H1 (cell line): Measurements from ENCODE around the gene KCNH6.

Experiments
- CEBPB ChIP-seq: IDR thresholded peaks from 2 replicates; pipeline ENCODE4 v1.6.1; 2012; ENCODE audit warnings: low read depth, low read length
- EZH2 ChIP-seq: fragments of 200-600 bp; sonication (generic); IDR thresholded peaks from 2 replicates; pipeline ENCODE4 v1.7.1; 2012; ENCODE audit warnings: low read depth, mild to moderate bottlenecking, moderate library complexity, low read length, inconsistent platforms; ENCODE audit not compliant: severe bottlenecking
- TF ChIP-seq, protein P1 (sequence below), 3 experiments: IDR thresholded peaks; 1 replicate in 2 of 3; 2 replicates in 1 of 3; pipeline versions ENCODE4 v1.5.1 to v1.6.1; 2011; ENCODE audit warnings: low read length in 3 of 3, mild to moderate bottlenecking in 3 of 3, inconsistent platforms in 2 of 3, low read depth in 1 of 3, moderate library complexity in 1 of 3; ENCODE audit not compliant: insufficient read depth in 1 of 3; ENCODE audit errors: control extremely low read depth in 1 of 3

GRCh38 chr17:63491413-63491812 is 31.7 kb upstream of the KCNH6 start:
- TF ChIP-seq CEBPB (no peak), EZH2 (no peak)
- TF ChIP-seq, protein P1, sequence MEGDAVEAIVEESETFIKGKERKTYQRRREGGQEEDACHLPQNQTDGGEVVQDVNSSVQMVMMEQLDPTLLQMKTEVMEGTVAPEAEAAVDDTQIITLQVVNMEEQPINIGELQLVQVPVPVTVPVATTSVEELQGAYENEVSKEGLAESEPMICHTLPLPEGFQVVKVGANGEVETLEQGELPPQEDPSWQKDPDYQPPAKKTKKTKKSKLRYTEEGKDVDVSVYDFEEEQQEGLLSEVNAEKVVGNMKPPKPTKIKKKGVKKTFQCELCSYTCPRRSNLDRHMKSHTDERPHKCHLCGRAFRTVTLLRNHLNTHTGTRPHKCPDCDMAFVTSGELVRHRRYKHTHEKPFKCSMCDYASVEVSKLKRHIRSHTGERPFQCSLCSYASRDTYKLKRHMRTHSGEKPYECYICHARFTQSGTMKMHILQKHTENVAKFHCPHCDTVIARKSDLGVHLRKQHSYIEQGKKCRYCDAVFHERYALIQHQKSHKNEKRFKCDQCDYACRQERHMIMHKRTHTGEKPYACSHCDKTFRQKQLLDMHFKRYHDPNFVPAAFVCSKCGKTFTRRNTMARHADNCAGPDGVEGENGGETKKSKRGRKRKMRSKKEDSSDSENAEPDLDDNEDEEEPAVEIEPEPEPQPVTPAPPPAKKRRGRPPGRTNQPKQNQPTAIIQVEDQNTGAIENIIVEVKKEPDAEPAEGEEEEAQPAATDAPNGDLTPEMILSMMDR (IDR thresholded peaks at IDR 0.05; ENCODE audit: control extremely low read depth in 1 of 3, insufficient read depth in 1 of 3, low read depth in 1 of 3, low read length in 3 of 3), result no peak
